ENCODE data around the gene HSPBP1. TPM values are rescaled to one million over a fixed set of nuclear protein-coding genes. Genes with fewer than 3 reads are reported as not detected.
"Not testable (repeated sequence)": the region's sequence is repeated elsewhere in the genome, so short reads cannot be mapped to it uniquely, and the experiment has no call there.

The HSPBP1 gene
- total RNA-seq (ENCODE audit: low replicate concordance), result 37.8 and 50.7 TPM in 2 replicates
- long read RNA-seq, transcript HSPBP1-202 (8 exons, 1,572 nt), result major isoform, 6 of 8 reads
- long read RNA-seq, partial matches to known transcripts, result 1 of 8 reads
- long read RNA-seq, other reads (novel, unspliced or antisense), result 1 of 8 reads

DNA sequence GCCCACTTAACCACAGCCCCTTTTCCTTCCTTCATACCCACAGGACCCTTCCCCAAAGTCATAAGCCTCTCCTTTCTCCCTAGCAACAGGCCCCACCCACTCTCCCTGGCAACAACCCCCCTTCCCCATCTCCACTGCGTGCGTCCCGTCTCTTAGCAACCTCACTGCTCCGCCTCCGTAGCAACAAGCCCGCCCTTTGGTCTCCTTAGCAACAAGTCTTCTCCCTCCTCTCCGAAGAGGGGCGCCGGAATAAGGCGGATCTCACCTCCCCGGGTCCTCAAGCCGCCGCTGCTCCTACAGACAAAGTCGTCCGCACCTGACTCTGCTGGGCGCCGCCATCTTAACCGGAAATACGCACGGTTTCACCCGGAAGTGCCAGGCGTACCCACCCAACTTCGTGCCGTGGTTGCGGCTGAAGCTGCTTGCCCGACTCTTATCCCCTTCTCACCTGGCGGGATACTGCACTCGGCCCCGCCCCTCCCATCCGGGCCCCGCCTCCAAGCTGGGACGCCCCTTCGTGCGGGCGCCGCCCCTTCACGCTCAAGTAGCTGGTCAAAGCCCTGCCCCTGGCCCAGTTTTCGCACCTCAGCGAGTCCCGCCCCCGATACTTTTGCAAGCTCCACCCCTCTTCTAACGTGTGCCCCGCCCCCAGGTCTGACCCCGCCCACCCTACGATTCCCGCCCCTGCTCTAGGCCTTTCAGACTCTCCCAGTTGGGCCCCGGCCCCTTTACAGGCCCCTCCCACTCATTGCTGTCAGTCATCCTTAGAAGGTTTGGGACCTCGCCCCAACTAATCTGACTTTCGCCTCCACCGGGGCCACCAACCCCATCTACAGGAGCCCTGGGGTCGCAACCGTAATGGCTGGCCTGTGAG lies at the start of gene HSPBP1:
Gene HSPBP1 (minus strand): TSS at position 341 of the 874 bp plus-strand sequence. CDS start 502 bp downstream, outside the sequence.
- peak within 1 kb of the TSS; percentile 99 for H3K4me3 Mint-ChIP-seq
- no peak for TF ChIP-seq CTCF (conservative IDR thresholded peaks at IDR 0.05)
- DNase-seq (ENCODE audit: extremely low spot score, unreplicated experiment), result peak; percentile 97
- H3K27me3 Mint-ChIP-seq, result no peaks in the 10 kb centered on the region
- H3K4me1 Mint-ChIP-seq (ENCODE audit: unreplicated experiment), result peaks cover 25% of the 10 kb centered on the region
- H3K36me3 Mint-ChIP-seq, result peaks cover 7% of the 10 kb centered on the region
- peak within 1 kb of the TSS; percentile 99 for H3K27ac Mint-ChIP-seq
- H3K9me3 Mint-ChIP-seq, result no peaks in the 10 kb centered on the region

- H3K4me1 Mint-ChIP-seq (ENCODE audit: unreplicated experiment); H3K27me3 Mint-ChIP-seq; H3K4me3 Mint-ChIP-seq; H3K9me3 Mint-ChIP-seq; H3K27ac Mint-ChIP-seq; DNase-seq (ENCODE audit: extremely low spot score, unreplicated experiment); H3K36me3 Mint-ChIP-seq: not testable (repeated sequence)
Observed at GRCh38 chr19:55328774-55329318, 48.9 kb upstream of the HSPBP1 start.

GRCh38 chr19:55325172-55325571 lies 45.3 kb upstream of the HSPBP1 start, which contains the start of gene TMEM150B:
Gene TMEM150B, minus strand, starts transcription at chr19:55325341. Its CDS starts 4,305 bp downstream, at chr19:55321036.
- H3K36me3 Mint-ChIP-seq, result no peaks in the 10 kb centered on the region
- no peak within 1 kb of the TSS for H3K4me3 Mint-ChIP-seq
- no peak for DNase-seq (ENCODE audit: extremely low spot score, unreplicated experiment)
- no peak for TF ChIP-seq CTCF (conservative IDR thresholded peaks at IDR 0.05)
- peaks cover 11% of the 10 kb centered on the region for H3K27me3 Mint-ChIP-seq
- H3K27ac Mint-ChIP-seq, result no peak within 1 kb of the TSS
- no peaks in the 10 kb centered on the region for H3K4me1 Mint-ChIP-seq (ENCODE audit: unreplicated experiment)
- no peaks in the 10 kb centered on the region for H3K9me3 Mint-ChIP-seq

DNA sequence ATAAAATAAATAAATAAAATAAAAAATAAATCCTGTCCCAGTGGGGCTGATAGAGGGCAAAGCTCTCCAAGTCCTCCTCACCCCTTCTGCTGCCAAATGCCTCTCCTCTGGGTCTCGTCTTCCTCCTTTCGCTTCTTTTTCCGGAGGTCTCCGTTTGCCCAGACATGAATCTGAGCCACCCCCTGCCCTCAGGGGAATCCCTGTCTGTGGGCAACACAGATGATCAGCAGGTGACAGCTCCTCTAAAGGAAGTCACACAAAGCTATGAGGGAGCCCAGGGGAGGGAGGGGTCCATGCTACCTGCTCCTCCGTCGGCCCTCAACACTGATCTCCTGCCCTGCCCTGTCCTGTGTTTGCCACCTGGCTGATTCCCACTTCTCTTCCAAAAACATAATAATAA lies 44.8 kb upstream of the HSPBP1 start:
- Mint-ChIP-seq H3K27me3 (peaks cover 14% of the 10 kb centered on the region), H3K4me3 (no peak overlapping the region), H3K27ac (no peak overlapping the region), H3K4me1 (ENCODE audit: unreplicated experiment) (no peaks in the 10 kb centered on the region), H3K36me3 (no peaks in the 10 kb centered on the region), H3K9me3 (no peaks in the 10 kb centered on the region)
- no peak for TF ChIP-seq CTCF (conservative IDR thresholded peaks at IDR 0.05)
- DNase-seq (ENCODE audit: extremely low spot score, unreplicated experiment), result no peak

GRCh38 chr19:55322204-55322885 lies 42.4 kb upstream of the HSPBP1 start:
- no peaks in the 10 kb centered on the region for H3K36me3 Mint-ChIP-seq
- no peaks in the 10 kb centered on the region for H3K4me1 Mint-ChIP-seq (ENCODE audit: unreplicated experiment)
- H3K27me3 Mint-ChIP-seq, result peaks cover 14% of the 10 kb centered on the region
- no peak overlapping the region for H3K4me3 Mint-ChIP-seq
- DNase-seq (ENCODE audit: extremely low spot score, unreplicated experiment), result no peak
- no peak overlapping the region for H3K27ac Mint-ChIP-seq
- no peaks in the 10 kb centered on the region for H3K9me3 Mint-ChIP-seq
- no peak for TF ChIP-seq CTCF (conservative IDR thresholded peaks at IDR 0.05)

Measured in type B pancreatic cell (in vitro differentiated cells).